B cell (primary cell): ENCODE measurements around the gene CAMK2D. TPM values are rescaled to one million over a fixed set of nuclear protein-coding genes. Genes with fewer than 3 reads are reported as not detected.

Experiments used
- ATAC-seq: fragments of 200-7000 bp; cut with Tn5 transposase; one replicate; pipeline ENCODE4 v1.10.0; 2021; ENCODE audit warnings: low read depth, mild to moderate bottlenecking, moderate number of reproducible peaks, moderate library complexity
- CTCF ChIA-PET: fragments of 350-600 bp; sonication (Branson Sonifier 250); formaldehyde crosslinking; loops from one replicate; lab custom pipeline; 2021; ENCODE audit warnings: antibody characterized with exemption, inconsistent platforms; lab: Charles Lee
- POLR2A ChIA-PET: fragments of 350-600 bp; sonication (Branson Sonifier 250); formaldehyde crosslinking; loops from one replicate; lab custom pipeline; 2021; ENCODE audit warnings: antibody characterized with exemption; lab: Charles Lee
- DNase-seq: peaks from one replicate; pipeline ENCODE4 v3.0.0; 2013
- H2AFZ ChIP-seq: 2 replicates; pipeline ENCODE4 v1.6.1; 2012; ENCODE audit warnings: mild to moderate bottlenecking, low read depth, low read length; ENCODE audit not compliant: insufficient read depth, poor library complexity, severe bottlenecking
- H3K27ac ChIP-seq, 2 donors: 1 replicate in 1 of 2; 2 replicates in 1 of 2; pipeline ENCODE4 v1.5.1; 2012 to 2013; ENCODE audit warnings: low read length in 2 of 2, mild to moderate bottlenecking in 2 of 2, moderate library complexity in 1 of 2
- H3K27me3 ChIP-seq, 4 experiments: fragments of 200-600 bp in 1 of 4; sonication (generic) in 1 of 4; replicated peaks in 1 of 4; 1 replicate in 2 of 4; 2 replicates in 2 of 4; pipeline versions ENCODE4 v1.6.1 to v1.7.0; 2013 to 2016; ENCODE audit warnings: low read length in 3 of 4, mild to moderate bottlenecking in 2 of 4, mixed read lengths in 1 of 4, moderate library complexity in 1 of 4; ENCODE audit not compliant: insufficient read depth in 4 of 4, control insufficient read depth in 3 of 4; ENCODE audit errors: control extremely low read depth in 1 of 4
- H3K36me3 ChIP-seq, 2 experiments: replicated peaks in 1 of 2; 1 replicate in 1 of 2; 2 replicates in 1 of 2; pipeline versions ENCODE4 v1.6.1 to v1.7.1; 2013; ENCODE audit warnings: low read length in 1 of 2; ENCODE audit not compliant: insufficient read depth in 2 of 2, control insufficient read depth in 1 of 2; ENCODE audit errors: control extremely low read depth in 1 of 2, extremely low read depth in 1 of 2
- H3K4me1 ChIP-seq, 2 donors: fragments of 200-600 bp in 1 of 2; sonication (generic) in 1 of 2; 1 replicate in 1 of 2; 2 replicates in 1 of 2; pipeline versions ENCODE4 v1.5.1 to v1.6.1; 2013 to 2017; ENCODE audit warnings: low read length in 2 of 2; ENCODE audit not compliant: control insufficient read depth in 2 of 2, insufficient read depth in 2 of 2
- H3K4me2 ChIP-seq: replicated peaks from 2 replicates; pipeline ENCODE3; 2012; ENCODE audit warnings: mild to moderate bottlenecking, low read depth, low read length; ENCODE audit not compliant: poor library complexity, severe bottlenecking
- H3K4me3 ChIP-seq, 5 experiments: fragments of 200-600 bp in 1 of 5; sonication (generic) in 1 of 5; 1 replicate in 3 of 5; 2 replicates in 2 of 5; pipeline versions ENCODE4 v1.5.1 to v1.7.0; 2011 to 2016; ENCODE audit warnings: low read length in 4 of 5, mild to moderate bottlenecking in 4 of 5, low read depth in 2 of 5, control low read depth in 1 of 5, moderate library complexity in 1 of 5; ENCODE audit not compliant: insufficient read depth in 1 of 5; ENCODE audit errors: control extremely low read depth in 1 of 5, extremely low read depth in 1 of 5
- H3K79me2 ChIP-seq: fragments of 200-600 bp; sonication (generic); one replicate; pipeline ENCODE4 v1.6.0; 2016; ENCODE audit warnings: low read length; ENCODE audit not compliant: control insufficient read depth, insufficient read depth
- H3K9ac ChIP-seq: fragments of 200-600 bp; sonication (generic); 2 replicates; pipeline ENCODE4 v1.6.1; 2017; ENCODE audit warnings: mild to moderate bottlenecking, low read length, moderate library complexity
- H3K9me3 ChIP-seq, 3 donors: one replicate each; pipeline versions ENCODE4 v1.6.1 to v1.7.1; 2013; ENCODE audit warnings: low read length in 2 of 3; ENCODE audit not compliant: control insufficient read depth in 2 of 3, insufficient read depth in 1 of 3; ENCODE audit errors: control extremely low read depth in 1 of 3
- H4K20me1 ChIP-seq: 2 replicates; pipeline ENCODE4 v1.6.0; 2012; ENCODE audit warnings: mild to moderate bottlenecking, low read length; ENCODE audit not compliant: insufficient read depth, control insufficient read depth, poor library complexity, severe bottlenecking
- H3K27ac Mint-ChIP-seq: one replicate; pipeline ENCODE4 v1.8.0; 2021; ENCODE audit warnings: mixed read lengths
- H3K27me3 Mint-ChIP-seq: one replicate; pipeline ENCODE4 v1.8.0; 2021; ENCODE audit warnings: mixed read lengths
- H3K4me1 Mint-ChIP-seq: one replicate; pipeline ENCODE4 v1.8.0; 2021; ENCODE audit warnings: mixed read lengths
- H3K4me3 Mint-ChIP-seq: one replicate; pipeline ENCODE4 v1.8.0; 2021; ENCODE audit warnings: mixed read lengths
- H3K9me3 Mint-ChIP-seq: one replicate; pipeline ENCODE4 v1.8.0; 2022; ENCODE audit warnings: mixed read lengths; ENCODE audit not compliant: insufficient read depth
- EZH2 ChIP-seq: IDR thresholded peaks from 2 replicates; pipeline ENCODE4 v1.6.1; 2012; ENCODE audit warnings: borderline replicate concordance, low read depth, mild to moderate bottlenecking, moderate library complexity, low read length; ENCODE audit not compliant: insufficient read depth, poor library complexity, severe bottlenecking
- WGBS: methylation state at CpG from one replicate; pipeline ENCODE4 v1.1.5; 2013; ENCODE audit warnings: missing lambda C conversion rate; ENCODE audit not compliant: insufficient coverage; 5-methylcytosine and 5-hydroxymethylcytosine counted together
- intact Hi-C: fragments of 100-400 bp; cut with micrococcal nuclease; formaldehyde crosslinking; loops from one replicate; pipeline ENCODE4 v1.10.0; 2022
- polyA plus RNA-seq: library from polyadenylated mRNA; depleted of rRNA; stranded (reverse); fragments of >200 nt; gene quantifications from 2 replicates; pipeline ENCODE4 v1.2.3, GENCODE V29; 2012
- total RNA-seq, 2 donors: library from RNA; stranded (reverse); fragments of 120-200 nt in 1 of 2; gene quantifications; 1 replicate in 1 of 2; 2 replicates in 1 of 2; pipeline versions ENCODE4 v1.2.3 to v1.2.4, GENCODE V29; 2013 to 2022
- TF ChIP-seq, protein P1 (sequence below): fragments of 200-600 bp; IDR thresholded peaks from one replicate; pipeline ENCODE4 v1.8.0; 2022; ENCODE audit warnings: antibody characterized with exemption, mild to moderate bottlenecking

The CAMK2D gene
- total and polyA plus RNA-seq, 2 donors (not counting 1 experiment from before 2014, with no cell fraction given): 26.3 to 57.0 TPM

DNA sequence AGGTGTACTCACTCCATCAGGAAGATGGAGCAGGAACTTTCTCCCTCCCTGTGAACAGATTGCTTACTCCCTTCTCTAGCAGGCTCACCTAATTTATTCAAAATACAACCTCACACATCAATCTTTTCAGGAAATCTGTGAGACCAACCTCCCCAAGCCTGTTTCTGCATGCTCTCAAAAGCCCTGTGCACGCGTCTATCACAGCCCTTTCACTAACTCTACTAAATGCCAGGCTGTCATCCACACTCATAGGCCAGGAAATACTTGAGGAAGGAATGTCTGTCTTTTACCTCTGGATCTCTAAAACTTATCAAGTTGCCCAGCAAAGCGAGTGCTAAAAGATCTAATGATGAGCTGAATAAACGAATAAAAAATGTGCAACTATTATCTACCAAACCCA, 11.2 kb downstream of the CAMK2D start:
- peak overlapping the region in 1 of 2 donors; percentile 13 for H3K27ac ChIP-seq
- peaks cover 86% of the 10 kb centered on the region for H3K79me2 ChIP-seq
- H3K9me3 Mint-ChIP-seq: no peaks in the 10 kb centered on the region
- TF ChIP-seq, protein P1, sequence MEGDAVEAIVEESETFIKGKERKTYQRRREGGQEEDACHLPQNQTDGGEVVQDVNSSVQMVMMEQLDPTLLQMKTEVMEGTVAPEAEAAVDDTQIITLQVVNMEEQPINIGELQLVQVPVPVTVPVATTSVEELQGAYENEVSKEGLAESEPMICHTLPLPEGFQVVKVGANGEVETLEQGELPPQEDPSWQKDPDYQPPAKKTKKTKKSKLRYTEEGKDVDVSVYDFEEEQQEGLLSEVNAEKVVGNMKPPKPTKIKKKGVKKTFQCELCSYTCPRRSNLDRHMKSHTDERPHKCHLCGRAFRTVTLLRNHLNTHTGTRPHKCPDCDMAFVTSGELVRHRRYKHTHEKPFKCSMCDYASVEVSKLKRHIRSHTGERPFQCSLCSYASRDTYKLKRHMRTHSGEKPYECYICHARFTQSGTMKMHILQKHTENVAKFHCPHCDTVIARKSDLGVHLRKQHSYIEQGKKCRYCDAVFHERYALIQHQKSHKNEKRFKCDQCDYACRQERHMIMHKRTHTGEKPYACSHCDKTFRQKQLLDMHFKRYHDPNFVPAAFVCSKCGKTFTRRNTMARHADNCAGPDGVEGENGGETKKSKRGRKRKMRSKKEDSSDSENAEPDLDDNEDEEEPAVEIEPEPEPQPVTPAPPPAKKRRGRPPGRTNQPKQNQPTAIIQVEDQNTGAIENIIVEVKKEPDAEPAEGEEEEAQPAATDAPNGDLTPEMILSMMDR: no peak
- no peak for TF ChIP-seq EZH2
- H3K36me3 ChIP-seq: peaks cover 9 to 20% of the 10 kb centered on the region in 2 experiments
- intact Hi-C loops: no loop called here
- H3K27ac Mint-ChIP-seq: no peak overlapping the region
- no peak overlapping the region for H3K9ac ChIP-seq
- DNase-seq (no peak), ATAC-seq (no peak)
- no peak overlapping the region for H3K4me3 Mint-ChIP-seq
- WGBS: no CpG with 5 or more reads among the region's 4 CpGs
- peaks cover 35% of the 10 kb centered on the region for H3K4me1 Mint-ChIP-seq
- H3K4me1 ChIP-seq: peaks cover 8 to 11% of the 10 kb centered on the region in 2 donors
- H3K27me3 Mint-ChIP-seq: no peaks in the 10 kb centered on the region
- no peaks in the 10 kb centered on the region for H3K9me3 ChIP-seq
- peaks cover 26% of the 10 kb centered on the region for H4K20me1 ChIP-seq
- ChIA-PET POLR2A (no interaction called here), CTCF (interaction anchor here (2.8 kb wide), 1 partner anchor 114 kb away, joined by 6 read pairs; no protein-coding TSS in a partner anchor)
- no peak overlapping the region for H2AFZ ChIP-seq
- H3K4me3 ChIP-seq: no peak overlapping the region
- H3K4me2 ChIP-seq: no peak overlapping the region
- H3K27me3 ChIP-seq: no peaks in the 10 kb centered on the region

DNA sequence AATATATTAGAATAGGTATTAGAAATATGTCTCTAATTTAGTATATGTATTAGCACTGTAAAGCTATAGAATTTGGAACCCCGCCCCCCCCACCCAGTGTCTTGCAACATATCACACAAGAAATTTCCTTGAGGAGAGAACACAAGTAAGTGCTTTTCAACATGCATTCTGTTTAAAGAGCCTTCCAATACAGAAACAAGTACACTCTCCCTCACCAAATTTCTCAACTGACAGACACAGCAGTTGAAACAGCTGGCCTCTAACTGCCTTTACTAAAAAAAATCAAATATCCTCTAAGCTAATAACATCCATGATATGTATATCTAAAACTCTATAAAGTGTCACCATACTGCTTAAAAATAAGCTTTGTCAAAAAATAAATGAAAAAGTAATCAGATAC, 12.4 kb downstream of the CAMK2D start:
- H3K4me3 Mint-ChIP-seq: no peak overlapping the region
- Histone ChIP-seq H3K4me2 (no peak overlapping the region), H3K4me1 (peaks cover 8 to 11% of the 10 kb centered on the region in 2 donors), H3K27ac (no peak overlapping the region), H3K27me3 (no peaks in the 10 kb centered on the region), H3K9me3 (no peaks in the 10 kb centered on the region), H3K36me3 (peaks cover 9 to 23% of the 10 kb centered on the region in 2 experiments), H3K79me2 (peaks cover 85% of the 10 kb centered on the region), H2AFZ (no peak overlapping the region), H3K9ac (no peak overlapping the region), H3K4me3 (no peak overlapping the region), H4K20me1 (peaks cover 26% of the 10 kb centered on the region)
- no CpG with 5 or more reads among the region's 1 CpG for WGBS
- CTCF ChIA-PET: interaction anchor here (1.4 to 2.8 kb wide), 2 partner anchors 113 to 202 kb away, joined by 5 to 6 read pairs; no protein-coding TSS in a partner anchor
- H3K4me1 Mint-ChIP-seq: peaks cover 32% of the 10 kb centered on the region
- no peak for DNase-seq
- TF ChIP-seq, protein P1: no peak
- no peak for TF ChIP-seq EZH2
- H3K27me3 Mint-ChIP-seq: no peaks in the 10 kb centered on the region
- no peak overlapping the region for H3K27ac Mint-ChIP-seq
- no peak for ATAC-seq
- POLR2A ChIA-PET: interaction anchor here (0.7 kb wide), 1 partner anchor 151 kb away, joined by 3 read pairs; no protein-coding TSS in a partner anchor
- intact Hi-C loops: loop anchor here (5.0 kb wide), 1 partner anchor 37 kb away; no protein-coding TSS in a partner anchor
- H3K9me3 Mint-ChIP-seq: no peaks in the 10 kb centered on the region
